PC-9 (cell line): ENCODE data around the gene PRKD1. TPM values are rescaled to one million over a fixed set of nuclear protein-coding genes. Genes with fewer than 3 reads are reported as not detected.

ENCODE experiments used
- BruUV-seq: library from RNA; stranded (reverse); fragments of 400-500 nt; replicated peaks from 2 replicates; lab custom pipeline; 2021; lab: Mats Ljungman, UMichigan
- CTCF ChIA-PET: fragments of 300-600 bp; sonication (Branson Sonifier 250); formaldehyde crosslinking; loops from one replicate; lab custom pipeline; 2022; ENCODE audit warnings: antibody characterized with exemption; lab: Charles Lee
- POLR2A ChIA-PET: fragments of 300-600 bp; sonication (Branson Sonifier 250); formaldehyde crosslinking; loops from one replicate; lab custom pipeline; 2022; ENCODE audit warnings: antibody characterized with exemption; ENCODE audit not compliant: unreplicated experiment; lab: Charles Lee
- DNase-seq, 2 experiments: peaks; one replicate each; pipeline versions ENCODE4 v3.0.0 to v3.0.0-alpha.2; 2015 to 2022; ENCODE audit warnings: mixed read lengths in 1 of 2
- H2AFZ ChIP-seq: fragments of 200-600 bp; sonication (generic); 2 replicates; pipeline ENCODE4 v1.8.1; 2017; ENCODE audit warnings: antibody characterized with exemption
- H3F3A ChIP-seq: fragments of 200-600 bp; sonication (generic); 2 replicates; pipeline ENCODE4 v1.8.1; 2017; ENCODE audit warnings: antibody characterized with exemption, mild to moderate bottlenecking, low read depth; ENCODE audit not compliant: insufficient read depth
- H3K27ac ChIP-seq: fragments of 200-600 bp; sonication (generic); 2 replicates; pipeline ENCODE4 v1.6.1; 2016; ENCODE audit warnings: mixed run types
- H3K27me3 ChIP-seq: fragments of 200-600 bp; sonication (generic); 2 replicates; pipeline ENCODE4 v1.6.1; 2016; ENCODE audit warnings: low read depth, mixed run types; ENCODE audit not compliant: insufficient read depth
- H3K36me3 ChIP-seq: fragments of 200-600 bp; sonication (generic); 2 replicates; pipeline ENCODE4 v1.6.1; 2016; ENCODE audit warnings: low read depth, mixed run types
- H3K4me1 ChIP-seq: fragments of 200-600 bp; sonication (generic); replicated peaks from 2 replicates; pipeline ENCODE4 v1.6.1; 2016; ENCODE audit warnings: mixed run types; ENCODE audit not compliant: insufficient read depth
- H3K4me2 ChIP-seq: fragments of 200-600 bp; sonication (generic); 2 replicates; pipeline ENCODE4 v1.6.1; 2017; ENCODE audit warnings: mixed run types
- H3K4me3 ChIP-seq: fragments of 200-600 bp; sonication (generic); 2 replicates; pipeline ENCODE4 v1.6.1; 2016; ENCODE audit warnings: mixed run types
- H3K79me2 ChIP-seq: fragments of 200-600 bp; sonication (generic); 2 replicates; pipeline ENCODE4 v1.6.1; 2017; ENCODE audit warnings: low read depth, mixed run types
- H3K9me2 ChIP-seq: fragments of 200-600 bp; sonication (generic); 2 replicates; pipeline ENCODE4 v1.8.1; 2017; ENCODE audit warnings: mild to moderate bottlenecking; ENCODE audit not compliant: insufficient read depth
- H3K9me3 ChIP-seq: fragments of 200-600 bp; sonication (generic); 2 replicates; pipeline ENCODE4 v1.8.1; 2016; ENCODE audit warnings: low read depth; ENCODE audit not compliant: insufficient read depth
- H4K20me1 ChIP-seq: fragments of 200-600 bp; sonication (generic); 2 replicates; pipeline ENCODE4 v1.8.1; 2017; ENCODE audit not compliant: insufficient read depth
- CTCF ChIP-seq: fragments of 200-600 bp; sonication (generic); conservative IDR thresholded peaks from 2 replicates; pipeline ENCODE4 v1.6.1; 2017; ENCODE audit warnings: mixed run types, antibody characterized with exemption, mild to moderate bottlenecking, moderate library complexity
- EZH2 ChIP-seq: fragments of 200-600 bp; sonication (generic); IDR thresholded peaks from 2 replicates; pipeline ENCODE4 v1.8.0; 2017; ENCODE audit warnings: antibody characterized with exemption, low read depth
- intact Hi-C: fragments of 100-400 bp; cut with micrococcal nuclease; formaldehyde crosslinking; loops from one replicate; pipeline ENCODE4 v1.10.0; 2022; ENCODE audit not compliant: unreplicated experiment
- total RNA-seq: library from RNA; stranded (reverse); gene quantifications from 2 replicates; pipeline ENCODE4 v1.2.3, GENCODE V29; 2021

Gene PRKD1
- total RNA-seq, 1 experiment from 2014 or later: 0.98 TPM

- no peaks in the 10 kb centered on the region for H3K9me3 ChIP-seq
- H2AFZ ChIP-seq: no peak overlapping the region
- ChIA-PET POLR2A (no interaction called here), CTCF (no interaction called here)
- H3F3A ChIP-seq: no peaks in the 10 kb centered on the region
- no peak overlapping the region for H3K27ac ChIP-seq
- intact Hi-C loops: no loop called here
- no peaks in the 10 kb centered on the region for H3K27me3 ChIP-seq
- H3K4me3 ChIP-seq: no peak overlapping the region
- H3K4me2 ChIP-seq: no peak overlapping the region
- no peaks in the 10 kb centered on the region for H3K4me1 ChIP-seq
- no peak for DNase-seq
- no peaks in the 10 kb centered on the region for H3K79me2 ChIP-seq
- TF ChIP-seq EZH2: no peak
- H4K20me1 ChIP-seq: no peaks in the 10 kb centered on the region
- no peaks in the 10 kb centered on the region for H3K9me2 ChIP-seq
- BruUV-seq: no TSS peak
- H3K36me3 ChIP-seq: no peaks in the 10 kb centered on the region
These were observed 12.8 kb upstream of the PRKD1 start for GRCh38 chr14:29940482-29940881.

DNA sequence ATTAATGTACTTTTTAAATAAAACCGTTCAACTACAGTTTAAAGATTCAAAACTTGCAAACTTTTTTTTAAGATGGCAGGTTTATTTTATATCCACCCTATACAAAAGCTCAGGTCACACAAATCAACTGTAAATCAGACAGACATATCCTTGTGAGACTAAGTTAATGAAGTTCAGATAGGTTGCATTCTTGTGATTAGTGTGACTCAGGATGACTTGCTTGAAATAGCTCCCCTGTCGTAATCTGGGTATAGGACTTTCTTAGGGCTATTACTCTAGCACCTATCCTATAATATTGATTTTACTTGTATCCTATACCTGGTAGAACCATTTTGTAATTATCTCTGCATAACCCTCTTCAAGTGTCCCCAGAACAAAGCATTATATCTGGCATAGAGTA is 9.5 kb upstream of the PRKD1 start:
- POLR2A ChIA-PET: interaction anchor here (0.6 kb wide), 2 partner anchors 8 to 494 kb away, joined by 4 to 11 read pairs; no protein-coding TSS in a partner anchor
- no peaks in the 10 kb centered on the region for H4K20me1 ChIP-seq
- DNase-seq: peak in 1 of 2 experiments; percentile 53
- H3K9me3 ChIP-seq: no peaks in the 10 kb centered on the region
- no peak overlapping the region for H2AFZ ChIP-seq
- H3K79me2 ChIP-seq: no peaks in the 10 kb centered on the region
- H3K27ac ChIP-seq: peak overlapping the region; percentile 33; the same call in 1 of the 2 replicates
- H3K4me3 ChIP-seq: no peak overlapping the region
- H3K36me3 ChIP-seq: no peaks in the 10 kb centered on the region
- H3K4me2 ChIP-seq: no peak overlapping the region
- no peaks in the 10 kb centered on the region; the same call in 1 of the 2 replicates for H3K9me2 ChIP-seq
- no TSS peak for BruUV-seq
- CTCF ChIA-PET: no interaction called here
- H3K27me3 ChIP-seq: no peaks in the 10 kb centered on the region
- intact Hi-C loops: no loop called here
- TF ChIP-seq CTCF (no peak), EZH2 (no peak)
- no peaks in the 10 kb centered on the region for H3F3A ChIP-seq
- no peaks in the 10 kb centered on the region for H3K4me1 ChIP-seq

DNA sequence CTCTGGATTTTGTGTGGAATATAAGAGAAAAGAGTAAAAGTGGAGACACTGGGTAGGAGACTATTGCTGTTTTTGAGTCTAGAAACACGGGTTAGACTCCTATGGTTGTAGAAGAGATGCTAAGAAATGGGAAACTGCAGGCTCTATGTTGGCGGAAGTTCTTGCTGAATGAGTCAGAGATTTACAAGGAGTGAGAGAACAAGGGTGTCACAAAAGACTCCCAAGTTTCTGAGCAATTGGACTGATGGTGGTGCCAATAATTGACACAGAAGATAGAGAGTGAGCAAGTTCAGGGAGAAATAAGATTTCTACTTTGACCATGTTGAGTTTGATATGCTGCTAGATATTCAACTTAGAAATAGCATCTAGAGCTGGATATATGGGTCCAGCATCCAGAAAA is 2.6 kb upstream of the PRKD1 start:
- ChIA-PET POLR2A (no interaction called here), CTCF (no interaction called here)
- intact Hi-C loops: no loop called here
- Histone ChIP-seq H3K9me2 (no peaks in the 10 kb centered on the region; the same call in 1 of the 2 replicates), H3K36me3 (no peaks in the 10 kb centered on the region), H3K4me2 (no peak overlapping the region), H4K20me1 (no peaks in the 10 kb centered on the region), H2AFZ (no peak overlapping the region), H3K9me3 (no peaks in the 10 kb centered on the region), H3K27ac (no peak overlapping the region), H3K4me1 (peaks cover 10% of the 10 kb centered on the region), H3K79me2 (no peaks in the 10 kb centered on the region), H3K4me3 (no peak overlapping the region), H3K27me3 (no peaks in the 10 kb centered on the region), H3F3A (peaks cover 3% of the 10 kb centered on the region; the same call in 1 of the 2 replicates)
- BruUV-seq: no TSS peak
- TF ChIP-seq CTCF: no peak
- TF ChIP-seq EZH2: no peak
- DNase-seq: peak in 1 of 2 experiments; percentile 39

DNA sequence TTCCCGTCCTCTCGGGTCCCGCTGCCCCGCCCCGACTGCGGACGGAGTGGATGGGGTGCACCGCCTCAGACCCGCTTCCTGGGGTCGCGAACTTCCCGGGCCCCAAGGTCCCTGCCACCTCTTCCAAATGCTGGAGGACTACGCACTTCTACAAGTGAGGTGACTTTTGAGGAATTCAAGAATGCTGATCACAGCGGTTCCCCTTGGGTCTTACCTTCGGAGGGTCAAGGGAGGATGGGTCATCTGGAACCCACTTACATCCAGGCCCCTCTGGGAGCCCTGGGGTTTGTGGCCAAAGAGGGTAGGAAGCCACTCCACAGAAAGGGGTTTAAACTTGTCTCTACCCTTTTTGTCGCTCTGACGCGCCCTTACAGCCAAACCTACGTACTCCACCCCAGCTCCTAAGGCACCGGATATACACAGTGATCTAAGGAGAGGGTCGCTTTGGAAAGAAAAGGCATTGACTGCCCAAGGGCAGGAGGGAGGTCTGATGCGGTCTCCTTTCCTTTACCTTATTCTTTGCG is 532 bp upstream of the PRKD1 start:
- H3K4me2 ChIP-seq: no peak overlapping the region
- intact Hi-C loops: no loop called here
- no peak overlapping the region for H2AFZ ChIP-seq
- H3K36me3 ChIP-seq: no peaks in the 10 kb centered on the region
- no peak overlapping the region for H3K4me3 ChIP-seq
- no peaks in the 10 kb centered on the region for H3K79me2 ChIP-seq
- POLR2A ChIA-PET: no interaction called here
- CTCF ChIA-PET: no interaction called here
- no peaks in the 10 kb centered on the region for H3K27me3 ChIP-seq
- H3K27ac ChIP-seq: no peak overlapping the region
- TF ChIP-seq EZH2: no peak
- no peak for TF ChIP-seq CTCF
- no TSS peak for BruUV-seq
- no peaks in the 10 kb centered on the region for H3K9me3 ChIP-seq
- H3K9me2 ChIP-seq: no peaks in the 10 kb centered on the region; the same call in 1 of the 2 replicates
- peaks cover 3% of the 10 kb centered on the region; the same call in 1 of the 2 replicates for H3F3A ChIP-seq
- H4K20me1 ChIP-seq: no peaks in the 10 kb centered on the region
- no peak for DNase-seq
- peaks cover 10% of the 10 kb centered on the region for H3K4me1 ChIP-seq
